IMR-90 (cell line): Measurements from ENCODE around the gene GAMT. TPM values are rescaled to one million over a fixed set of nuclear protein-coding genes. Genes with fewer than 3 reads are reported as not detected.
A peak's percentile ranks its signal among the peaks of the same experiment; 100 is the strongest.

Experiments used
- ATAC-seq: fragments of 200-7000 bp; cut with Tn5 transposase; 2 replicates; pipeline ENCODE4 v1.9.1; 2020; ENCODE audit warnings: low read depth, mild to moderate bottlenecking, moderate library complexity
- BruUV-seq: library from RNA; stranded (reverse); fragments of 400-500 nt; replicated peaks from 2 replicates; lab custom pipeline; 2021; lab: Mats Ljungman, UMichigan
- CTCF ChIA-PET: fragments of 300-600 bp; formaldehyde crosslinking; extraction: SDS; loops from one replicate; lab custom pipeline; 2021; ENCODE audit warnings: antibody characterized with exemption; lab: Yijun Ruan, JAX
- POLR2A ChIA-PET: fragments of 300-600 bp; sonication (Branson Sonifier 250); formaldehyde crosslinking; loops from one replicate; lab custom pipeline; 2022; ENCODE audit warnings: antibody characterized with exemption; ENCODE audit not compliant: unreplicated experiment; lab: Charles Lee
- DNase-seq: peaks from one replicate; pipeline ENCODE4 v3.0.0; 2013
- H2AFZ ChIP-seq: replicated peaks from 2 replicates; pipeline ENCODE3; 2013; ENCODE audit warnings: low read length, mild to moderate bottlenecking; ENCODE audit not compliant: poor library complexity
- H2AK5ac ChIP-seq: 2 replicates; pipeline ENCODE4 v1.6.1; 2013; ENCODE audit warnings: low read depth, low read length, inconsistent platforms
- H2AK9ac ChIP-seq: replicated peaks from 2 replicates; pipeline ENCODE3; 2013; ENCODE audit warnings: mild to moderate bottlenecking, low read depth, low read length, moderate library complexity; ENCODE audit not compliant: poor library complexity
- H2BK120ac ChIP-seq: 2 replicates; pipeline ENCODE4 v1.6.1; 2013; ENCODE audit warnings: low read depth, low read length, inconsistent platforms
- H2BK15ac ChIP-seq: 3 replicates; pipeline ENCODE4 v1.6.1; 2013; ENCODE audit warnings: low read depth, low read length, inconsistent platforms
- H2BK20ac ChIP-seq: 2 replicates; pipeline ENCODE4 v1.6.1; 2013; ENCODE audit warnings: low read depth, mild to moderate bottlenecking, inconsistent platforms, low read length, moderate library complexity
- H2BK5ac ChIP-seq: 2 replicates; pipeline ENCODE4 v1.6.1; 2013; ENCODE audit warnings: mild to moderate bottlenecking, low read depth, low read length, inconsistent platforms; ENCODE audit not compliant: poor library complexity, severe bottlenecking
- H3K14ac ChIP-seq: replicated peaks from 2 replicates; pipeline ENCODE4 v1.6.1; 2013; ENCODE audit warnings: low read depth, low read length, inconsistent platforms
- H3K18ac ChIP-seq: 2 replicates; pipeline ENCODE4 v1.6.1; 2013; ENCODE audit warnings: low read depth, low read length, control low read depth
- H3K23ac ChIP-seq: 2 replicates; pipeline ENCODE4 v1.6.1; 2013; ENCODE audit warnings: low read depth, low read length, inconsistent platforms
- H3K27ac ChIP-seq: 2 replicates; pipeline ENCODE4 v1.5.1; 2013; ENCODE audit warnings: mild to moderate bottlenecking, control low read depth, low read length; ENCODE audit not compliant: insufficient read depth
- H3K27me3 ChIP-seq: 2 replicates; pipeline ENCODE4 v1.6.1; 2013; ENCODE audit warnings: low read length; ENCODE audit not compliant: control insufficient read depth, insufficient read depth
- H3K36me3 ChIP-seq: 2 replicates; pipeline ENCODE4 v1.6.1; 2013; ENCODE audit warnings: low read length, mixed read lengths; ENCODE audit not compliant: control insufficient read depth, insufficient read depth
- H3K4ac ChIP-seq: 2 replicates; pipeline ENCODE4 v1.6.1; 2013; ENCODE audit warnings: low read depth, low read length, inconsistent platforms
- H3K4me1 ChIP-seq: 2 replicates; pipeline ENCODE4 v1.6.1; 2013; ENCODE audit warnings: low read length, mixed read lengths; ENCODE audit not compliant: control insufficient read depth, insufficient read depth
- H3K4me2 ChIP-seq: 2 replicates; pipeline ENCODE4 v1.6.1; 2013; ENCODE audit warnings: low read depth, mild to moderate bottlenecking, control low read depth, low read length, moderate library complexity
- H3K4me3 ChIP-seq: 2 replicates; pipeline ENCODE4 v1.5.1; 2013; ENCODE audit warnings: low read depth, mild to moderate bottlenecking, control low read depth, low read length, moderate library complexity; ENCODE audit not compliant: insufficient read depth
- H3K56ac ChIP-seq: 2 replicates; pipeline ENCODE4 v1.6.1; 2013; ENCODE audit warnings: low read length, inconsistent platforms; ENCODE audit not compliant: insufficient read depth; ENCODE audit errors: extremely low read depth
- H3K79me1 ChIP-seq, 2 experiments: 2 replicates each; pipeline ENCODE4 v1.6.1; 2013; ENCODE audit warnings: low read length in 2 of 2, inconsistent platforms in 1 of 2, low read depth in 1 of 2
- H3K9ac ChIP-seq: 2 replicates; pipeline ENCODE4 v1.6.1; 2013; ENCODE audit warnings: low read depth, low read length, control low read depth
- H3K9me1 ChIP-seq: 2 replicates; pipeline ENCODE4 v1.6.1; 2013; ENCODE audit warnings: low read length, inconsistent platforms; ENCODE audit not compliant: insufficient read depth
- H3K9me3 ChIP-seq: 2 replicates; pipeline ENCODE4 v1.6.1; 2013; ENCODE audit warnings: low read length; ENCODE audit not compliant: control insufficient read depth, insufficient read depth
- H4K20me1 ChIP-seq: 2 replicates; pipeline ENCODE4 v1.6.1; 2013; ENCODE audit warnings: low read length, inconsistent platforms; ENCODE audit not compliant: insufficient read depth
- H4K5ac ChIP-seq: 2 replicates; pipeline ENCODE4 v1.6.1; 2013; ENCODE audit warnings: mild to moderate bottlenecking, low read depth, low read length, control low read depth
- H4K8ac ChIP-seq, 2 experiments: 2 replicates each; pipeline ENCODE4 v1.6.1; 2013; ENCODE audit warnings: low read depth in 2 of 2, low read length in 2 of 2, control low read depth in 1 of 2, inconsistent platforms in 1 of 2
- H4K91ac ChIP-seq: 2 replicates; pipeline ENCODE4 v1.6.1; 2013; ENCODE audit warnings: low read depth, low read length, inconsistent platforms; ENCODE audit not compliant: insufficient read depth
- MAZ ChIP-seq: IDR thresholded peaks from 2 replicates; pipeline ENCODE4 v1.6.1; 2012; ENCODE audit warnings: low read depth, mild to moderate bottlenecking, low read length, improper control_type of control experiment, moderate library complexity, borderline replicate concordance
- NFE2L2 ChIP-seq: fragments of 150-350 bp; IDR thresholded peaks from 2 replicates; pipeline ENCODE4 v1.6.1; 2016; ENCODE audit warnings: low read depth, mild to moderate bottlenecking, low read length
- RFX5 ChIP-seq: IDR thresholded peaks from 2 replicates; pipeline ENCODE4 v1.8.0; 2012; ENCODE audit warnings: low read depth, mild to moderate bottlenecking, low read length, moderate library complexity
- WGBS, 2 experiments: methylation state at CpG; one replicate each; pipeline versions ENCODE4 v1.1.5 to v1.1.7; 2013; ENCODE audit warnings: missing lambda C conversion rate in 2 of 2; ENCODE audit not compliant: insufficient read length in 1 of 2; ENCODE audit errors: extremely low coverage in 2 of 2; 5-methylcytosine and 5-hydroxymethylcytosine counted together
- dilution Hi-C: fragments of 300-500 bp; cut with HindIII; formaldehyde crosslinking; loops from one replicate; pipeline ENCODE4 v1.14.3; 2018; ENCODE audit warnings: low sequenced_read_pairs; ENCODE audit not compliant: unreplicated experiment
- in situ Hi-C: fragments of 300-500 bp; cut with MboI; formaldehyde crosslinking; loops from 3 replicates; pipeline ENCODE4 v1.14.3; 2019; ENCODE audit warnings: low sequenced_read_pairs, inconsistent platforms, mixed read lengths
- intact Hi-C: fragments of 100-400 bp; cut with micrococcal nuclease; formaldehyde crosslinking; loops from 2 replicates; pipeline ENCODE4 v1.10.0; 2022
- polyA plus RNA-seq, 3 experiments: library from polyadenylated mRNA; depleted of rRNA; stranded (reverse); fragments of >200 nt; gene quantifications; 2 replicates each; pipeline ENCODE4 v1.2.3, GENCODE V29; 2012; ENCODE audit warnings: low replicate concordance in 1 of 3
- total RNA-seq: library from RNA; depleted of rRNA; stranded (reverse); fragments of >200 nt; gene quantifications from 2 replicates; pipeline ENCODE4 v1.2.3, GENCODE V29; 2012

The GAMT gene
- total and polyA plus RNA-seq, 2 of the 4 experiments (the other 2 are of a cell fraction) = 22.8 to 51.8 TPM

DNA sequence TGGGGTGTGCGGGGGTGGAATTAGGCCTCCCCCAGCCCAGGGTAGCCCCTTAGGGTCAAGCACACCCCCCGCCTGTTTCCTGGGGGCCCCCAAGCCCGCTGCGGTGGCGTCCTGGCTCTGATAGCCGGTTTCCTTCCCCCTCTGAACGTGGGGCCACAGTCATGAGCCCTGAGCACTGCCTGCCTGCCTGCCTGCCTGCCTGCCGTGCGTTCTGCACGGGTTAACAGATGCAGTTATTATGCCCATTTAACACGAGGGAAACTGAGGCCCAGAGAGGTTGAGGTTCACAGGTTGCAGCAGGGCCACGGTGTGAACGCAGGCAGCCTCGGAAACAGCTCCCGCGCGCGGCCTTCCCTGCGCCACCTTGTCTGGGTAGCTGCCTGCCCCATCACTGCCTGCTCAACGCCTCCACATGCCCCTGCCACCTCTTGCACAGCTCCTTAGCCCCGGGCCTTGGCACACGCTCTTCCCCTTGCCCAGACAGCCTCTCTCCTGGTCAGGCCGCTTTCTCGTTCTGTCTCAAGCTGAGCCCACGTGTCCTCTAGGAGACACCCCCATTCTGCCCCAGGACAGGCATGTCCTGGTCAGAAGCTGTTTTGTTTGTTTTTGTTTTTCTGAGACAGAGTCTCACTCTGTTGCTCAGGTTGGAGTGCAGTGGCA is 1.2 kb upstream of the GAMT start:
- no TSS peak for BruUV-seq
- H4K91ac ChIP-seq = no peak overlapping the region
- no peak overlapping the region for H4K5ac ChIP-seq
- no peak overlapping the region for H3K4me2 ChIP-seq
- ChIA-PET CTCF (interaction anchor here (1.1 kb wide), 1 partner anchor 87 kb away, joined by 3 read pairs; no protein-coding TSS in a partner anchor), POLR2A (interaction anchor here (1.9 kb wide), 1 partner anchor 134 kb away, joined by 10 read pairs; the partner anchor contains the start of gene CIRBP)
- no peak for TF ChIP-seq NFE2L2
- TF ChIP-seq RFX5 = no peak
- TF ChIP-seq MAZ = no peak
- no peak overlapping the region for H3K56ac ChIP-seq
- in situ Hi-C loops (no loop called here), dilution Hi-C loops (no loop called here), intact Hi-C loops (no loop called here)
- H2BK5ac ChIP-seq = no peak overlapping the region
- peak overlapping the region; percentile 82 for H2AFZ ChIP-seq
- H3K4me3 ChIP-seq = no peak overlapping the region
- no peak overlapping the region for H4K8ac ChIP-seq
- H4K20me1 ChIP-seq = 0 out of 2 replicates have a peak, but pooled peaks cover 3% of the 10 kb centered on the region
- H3K27ac ChIP-seq = no peak overlapping the region
- peaks cover 8% of the 10 kb centered on the region for H3K4me1 ChIP-seq
- H3K9me1 ChIP-seq = no peaks in the 10 kb centered on the region
- no peak overlapping the region for H3K14ac ChIP-seq
- no peak overlapping the region for H3K18ac ChIP-seq
- peaks cover 3% of the 10 kb centered on the region; the same call in 1 of the 2 replicates for H3K36me3 ChIP-seq
- no peak overlapping the region for H3K9ac ChIP-seq
- no peak overlapping the region for H2BK120ac ChIP-seq
- peaks cover 0 to 17% of the 10 kb centered on the region in 2 experiments; a peak in 3 of 4 replicates for H3K79me1 ChIP-seq
- H3K23ac ChIP-seq = 0 out of 2 replicates have a peak overlapping the region, but pooled peaks have one; percentile 24
- H2AK9ac ChIP-seq = no peak overlapping the region
- H2BK15ac ChIP-seq = no peak overlapping the region
- DNase-seq (no peak), ATAC-seq (no peak)
- 69% methylated on average over 4 of the region's 25 CpGs; no CpG with 5 or more reads in 1 of the 2 experiments for WGBS, 2 experiments
- H3K4ac ChIP-seq = no peak overlapping the region
- H3K9me3 ChIP-seq = no peaks in the 10 kb centered on the region
- H3K27me3 ChIP-seq = no peaks in the 10 kb centered on the region
- no peak overlapping the region for H2BK20ac ChIP-seq
- H2AK5ac ChIP-seq = no peak overlapping the region
